CD14-positive monocyte (primary cell): ENCODE data around the gene ERGIC3. TPM values are rescaled to one million over a fixed set of nuclear protein-coding genes. Genes with fewer than 3 reads are reported as not detected.

Source experiments
- DNase-seq, 3 donors: peaks; one replicate each; pipeline ENCODE4 v3.0.0-alpha.2; 2011 to 2022
- H2AFZ ChIP-seq: 2 replicates; pipeline ENCODE4 v1.6.0; 2012; ENCODE audit warnings: mild to moderate bottlenecking, low read depth, low read length, inconsistent platforms; ENCODE audit not compliant: insufficient read depth, poor library complexity, severe bottlenecking
- H3K27ac ChIP-seq, 2 donors: 1 replicate in 1 of 2; 2 replicates in 1 of 2; pipeline ENCODE4 v1.5.1; 2012 to 2013; ENCODE audit warnings: low read length in 2 of 2, control low read depth in 1 of 2, inconsistent platforms in 1 of 2, low read depth in 1 of 2, mild to moderate bottlenecking in 1 of 2
- H3K27me3 ChIP-seq, 2 donors: one replicate each; pipeline versions ENCODE4 v1.6.0 to v1.6.1; 2011 to 2013; ENCODE audit warnings: low read length in 2 of 2; ENCODE audit not compliant: control insufficient read depth in 2 of 2, insufficient read depth in 2 of 2
- H3K36me3 ChIP-seq, 2 donors: replicated peaks in 1 of 2; 1 replicate in 1 of 2; 2 replicates in 1 of 2; pipeline versions ENCODE4 v1.5.1 to v1.6.1; 2012 to 2013; ENCODE audit warnings: low read length in 2 of 2, control low read depth in 1 of 2, inconsistent platforms in 1 of 2, mild to moderate bottlenecking in 1 of 2; ENCODE audit not compliant: insufficient read depth in 2 of 2, control insufficient read depth in 1 of 2
- H3K4me1 ChIP-seq, 2 donors: 1 replicate in 1 of 2; 2 replicates in 1 of 2; pipeline versions ENCODE4 v1.5.1 to v1.6.1; 2012 to 2013; ENCODE audit warnings: low read length in 2 of 2, control low read depth in 1 of 2, inconsistent platforms in 1 of 2, mild to moderate bottlenecking in 1 of 2, moderate library complexity in 1 of 2; ENCODE audit not compliant: insufficient read depth in 2 of 2, control insufficient read depth in 1 of 2
- H3K4me2 ChIP-seq: replicated peaks from 2 replicates; pipeline ENCODE3; 2012; ENCODE audit warnings: low read length, moderate library complexity, mild to moderate bottlenecking; ENCODE audit not compliant: poor library complexity, severe bottlenecking; ENCODE audit errors: extremely low read depth
- H3K4me3 ChIP-seq, 3 experiments: fragments of 200-600 bp in 1 of 3; sonication (generic) in 1 of 3; replicated peaks in 1 of 3; 1 replicate in 2 of 3; 2 replicates in 1 of 3; pipeline ENCODE4 v1.5.1; 2011 to 2013; ENCODE audit warnings: low read length in 3 of 3, mild to moderate bottlenecking in 3 of 3, control low read depth in 2 of 3, low read depth in 2 of 3, inconsistent platforms in 1 of 3, moderate library complexity in 1 of 3
- H3K79me2 ChIP-seq: 2 replicates; pipeline ENCODE4 v1.6.0; 2012; ENCODE audit warnings: mild to moderate bottlenecking, control low read depth, inconsistent platforms, low read length, moderate library complexity; ENCODE audit not compliant: insufficient read depth
- H3K9ac ChIP-seq: 2 replicates; pipeline ENCODE4 v1.6.0; 2017; ENCODE audit warnings: low read length, mild to moderate bottlenecking; ENCODE audit not compliant: insufficient read depth, poor library complexity, severe bottlenecking
- H3K9me3 ChIP-seq, 2 donors: replicated peaks in 1 of 2; 1 replicate in 1 of 2; 2 replicates in 1 of 2; pipeline versions ENCODE4 v1.5.1 to v1.6.1; 2012 to 2013; ENCODE audit warnings: low read length in 2 of 2, control low read depth in 1 of 2; ENCODE audit not compliant: control insufficient read depth in 1 of 2, insufficient read depth in 1 of 2
- H4K20me1 ChIP-seq: 2 replicates; pipeline ENCODE4 v1.6.0; 2012; ENCODE audit warnings: mild to moderate bottlenecking, low read length, control low read depth, moderate library complexity; ENCODE audit not compliant: insufficient read depth
- H3K27ac Mint-ChIP-seq, 7 donors: one replicate each; pipeline ENCODE4 v1.8.0; 2020; ENCODE audit warnings: mild to moderate bottlenecking in 7 of 7, mixed read lengths in 7 of 7, moderate library complexity in 6 of 7, inconsistent platforms in 2 of 7
- H3K27me3 Mint-ChIP-seq, 3 donors: one replicate each; pipeline ENCODE4 v1.8.0; 2021 to 2022; ENCODE audit warnings: low read depth in 3 of 3, mild to moderate bottlenecking in 3 of 3, mixed read lengths in 3 of 3, moderate library complexity in 3 of 3, inconsistent platforms in 1 of 3
- H3K36me3 Mint-ChIP-seq, 2 donors: one replicate each; pipeline ENCODE4 v1.8.0; 2020; ENCODE audit warnings: mixed read lengths in 2 of 2, inconsistent platforms in 1 of 2, mild to moderate bottlenecking in 1 of 2
- H3K4me1 Mint-ChIP-seq: one replicate; pipeline ENCODE4 v1.8.0; 2020; ENCODE audit warnings: mild to moderate bottlenecking, mixed read lengths
- H3K4me3 Mint-ChIP-seq, 2 donors: one replicate each; pipeline ENCODE4 v1.8.0; 2020; ENCODE audit warnings: mild to moderate bottlenecking in 2 of 2, mixed read lengths in 2 of 2, moderate library complexity in 1 of 2
- H3K9me3 Mint-ChIP-seq, 7 donors: one replicate each; pipeline ENCODE4 v1.8.0; 2020 to 2022; ENCODE audit warnings: mixed read lengths in 7 of 7, mild to moderate bottlenecking in 6 of 7, moderate library complexity in 6 of 7, inconsistent platforms in 2 of 7
- WGBS: methylation state at CpG from one replicate; pipeline ENCODE4 v1.1.5; 2013; ENCODE audit warnings: missing lambda C conversion rate; ENCODE audit not compliant: insufficient coverage; 5-methylcytosine and 5-hydroxymethylcytosine counted together
- intact Hi-C, 2 donors: fragments of 100-400 bp; cut with micrococcal nuclease; formaldehyde crosslinking; loops; one replicate each; pipeline versions ENCODE4 v1.15.0 to v1.15.1; 2023
- polyA plus RNA-seq, 3 donors: library from polyadenylated mRNA; depleted of rRNA in 1 of 3; unstranded in 2 of 3; stranded (reverse) in 1 of 3; fragments of 300-500 nt in 2 of 3; fragments of >200 nt in 1 of 3; fragmentation: Illumina TruSeq in 2 of 3; gene quantifications; 1 replicate in 2 of 3; 2 replicates in 1 of 3; pipeline ENCODE4 v1.2.3, GENCODE V29; 2012 to 2021
- TF ChIP-seq, protein P1 (sequence below): fragments of 200-600 bp; IDR thresholded peaks from one replicate; pipeline ENCODE4 v1.8.0; 2022; ENCODE audit warnings: antibody characterized with exemption, mild to moderate bottlenecking

Gene ERGIC3
- polyA plus RNA-seq, 3 donors = 128 to 371 (median 130) TPM

DNA sequence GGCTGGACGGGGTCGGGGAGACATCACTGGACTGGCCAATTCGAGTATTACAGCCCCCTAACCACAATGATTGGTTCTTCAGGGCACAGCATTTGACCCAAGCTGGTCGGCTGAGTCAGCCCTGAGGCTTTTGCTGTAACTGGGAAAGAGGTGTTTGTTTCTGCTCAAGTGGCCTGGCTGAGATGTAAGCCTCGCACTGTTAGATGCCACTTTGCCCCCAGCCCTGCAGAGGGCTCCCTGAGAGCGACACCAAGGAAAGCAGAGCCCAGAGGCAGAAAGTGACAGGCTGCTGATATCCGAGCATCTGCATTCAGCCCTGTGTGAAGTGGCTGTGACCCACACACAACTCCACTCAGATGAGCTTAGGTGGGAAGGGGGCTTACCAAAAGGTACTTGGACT is 19.4 kb downstream of the ERGIC3 start:
- H3K27me3 Mint-ChIP-seq = peaks cover 1 to 3% (median 2%) of the 10 kb centered on the region in 3 donors
- H3K36me3 ChIP-seq = peaks cover 17 to 18% of the 10 kb centered on the region in 2 donors
- no peak overlapping the region for H3K27ac ChIP-seq
- H3K4me1 Mint-ChIP-seq = no peaks in the 10 kb centered on the region
- TF ChIP-seq, protein P1, sequence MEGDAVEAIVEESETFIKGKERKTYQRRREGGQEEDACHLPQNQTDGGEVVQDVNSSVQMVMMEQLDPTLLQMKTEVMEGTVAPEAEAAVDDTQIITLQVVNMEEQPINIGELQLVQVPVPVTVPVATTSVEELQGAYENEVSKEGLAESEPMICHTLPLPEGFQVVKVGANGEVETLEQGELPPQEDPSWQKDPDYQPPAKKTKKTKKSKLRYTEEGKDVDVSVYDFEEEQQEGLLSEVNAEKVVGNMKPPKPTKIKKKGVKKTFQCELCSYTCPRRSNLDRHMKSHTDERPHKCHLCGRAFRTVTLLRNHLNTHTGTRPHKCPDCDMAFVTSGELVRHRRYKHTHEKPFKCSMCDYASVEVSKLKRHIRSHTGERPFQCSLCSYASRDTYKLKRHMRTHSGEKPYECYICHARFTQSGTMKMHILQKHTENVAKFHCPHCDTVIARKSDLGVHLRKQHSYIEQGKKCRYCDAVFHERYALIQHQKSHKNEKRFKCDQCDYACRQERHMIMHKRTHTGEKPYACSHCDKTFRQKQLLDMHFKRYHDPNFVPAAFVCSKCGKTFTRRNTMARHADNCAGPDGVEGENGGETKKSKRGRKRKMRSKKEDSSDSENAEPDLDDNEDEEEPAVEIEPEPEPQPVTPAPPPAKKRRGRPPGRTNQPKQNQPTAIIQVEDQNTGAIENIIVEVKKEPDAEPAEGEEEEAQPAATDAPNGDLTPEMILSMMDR = no peak
- peaks cover 18 to 20% of the 10 kb centered on the region in 2 donors for H3K36me3 Mint-ChIP-seq
- H4K20me1 ChIP-seq = no peaks in the 10 kb centered on the region
- H3K79me2 ChIP-seq = no peaks in the 10 kb centered on the region
- no peaks in the 10 kb centered on the region for H3K9me3 Mint-ChIP-seq
- H3K4me1 ChIP-seq = no peaks in the 10 kb centered on the region
- no peak overlapping the region for H2AFZ ChIP-seq
- no peak for DNase-seq
- H3K4me3 ChIP-seq = no peak overlapping the region
- H3K27me3 ChIP-seq = no peaks in the 10 kb centered on the region
- intact Hi-C loops = no loop called here
- no peak overlapping the region for H3K4me2 ChIP-seq
- no peaks in the 10 kb centered on the region for H3K9me3 ChIP-seq
- H3K27ac Mint-ChIP-seq = peak overlapping the region in 1 of 7 donors; percentile 46
- H3K9ac ChIP-seq = no peak overlapping the region
- H3K4me3 Mint-ChIP-seq = no peak overlapping the region
- WGBS = 33% methylated on average over 3 of the region's 7 CpGs

DNA sequence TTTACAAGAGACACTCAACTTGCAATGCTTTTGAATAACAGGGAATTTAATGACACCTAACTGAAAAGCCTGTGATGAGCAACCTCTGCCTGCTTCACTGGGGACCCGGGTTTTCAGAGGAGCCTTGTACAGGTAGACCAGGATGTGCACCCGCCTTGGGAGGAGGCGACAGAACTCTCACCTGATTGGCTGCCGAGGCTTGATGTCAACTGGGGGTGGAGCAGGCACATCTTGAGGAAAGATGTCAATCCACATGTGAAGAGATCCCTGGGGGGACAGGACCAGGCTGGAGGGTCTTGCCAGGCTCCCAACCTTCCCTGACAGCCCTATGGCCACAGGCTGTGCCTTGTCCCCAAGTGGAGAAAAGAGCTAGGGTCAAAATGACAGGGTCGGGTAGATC is 19.8 kb downstream of the ERGIC3 start:
- no peak for DNase-seq
- H3K36me3 ChIP-seq = peaks cover 13 to 14% of the 10 kb centered on the region in 2 donors
- WGBS = 75% methylated on average over 2 of the region's 5 CpGs
- intact Hi-C loops = no loop called here
- H3K9me3 ChIP-seq = no peaks in the 10 kb centered on the region
- H3K9ac ChIP-seq = no peak overlapping the region
- Mint-ChIP-seq H3K27me3 (peaks cover 3 to 5% (median 4%) of the 10 kb centered on the region in 3 donors), H3K9me3 (no peaks in the 10 kb centered on the region), H3K4me1 (no peaks in the 10 kb centered on the region), H3K4me3 (no peak overlapping the region), H3K36me3 (peaks cover 14 to 16% of the 10 kb centered on the region in 2 donors), H3K27ac (no peak overlapping the region)
- H3K27ac ChIP-seq = no peak overlapping the region
- H3K27me3 ChIP-seq = no peaks in the 10 kb centered on the region
- H3K4me1 ChIP-seq = no peaks in the 10 kb centered on the region
- no peak overlapping the region for H2AFZ ChIP-seq
- H3K79me2 ChIP-seq = no peaks in the 10 kb centered on the region
- TF ChIP-seq, protein P1 = no peak
- H3K4me2 ChIP-seq = no peak overlapping the region
- no peaks in the 10 kb centered on the region for H4K20me1 ChIP-seq
- H3K4me3 ChIP-seq = no peak overlapping the region
